ENCODE measurements around the gene ZNG1B.
"Not testable (repeated sequence)": the region's sequence is repeated elsewhere in the genome, so short reads cannot be mapped to it uniquely, and the experiment has no call there.

- not testable (repeated sequence) for TF ChIP-seq EZH2 (IDR thresholded peaks at IDR 0.05; ENCODE audit: low read length, unreplicated experiment); EZH2phosphoT487 (IDR thresholded peaks at IDR 0.05; ENCODE audit: borderline replicate concordance, low read length)
These were observed 104.5 kb downstream of the ZNG1B start for GRCh38 chr2:113541976-113542485.

All from PC-3 (cell line).